Fibroblast of skin of left biceps (primary cell): ENCODE results near the gene TMEM266.
"Not testable (repeated sequence)": the region's sequence is repeated elsewhere in the genome, so short reads cannot be mapped to it uniquely, and the experiment has no call there.

ENCODE experiments used
- DNase-seq, 2 experiments: peaks; one replicate each; pipeline ENCODE4 v3.0.0-alpha.2; 2013; ENCODE audit warnings: low read depth in 2 of 2

Gene TMEM266, protein sequence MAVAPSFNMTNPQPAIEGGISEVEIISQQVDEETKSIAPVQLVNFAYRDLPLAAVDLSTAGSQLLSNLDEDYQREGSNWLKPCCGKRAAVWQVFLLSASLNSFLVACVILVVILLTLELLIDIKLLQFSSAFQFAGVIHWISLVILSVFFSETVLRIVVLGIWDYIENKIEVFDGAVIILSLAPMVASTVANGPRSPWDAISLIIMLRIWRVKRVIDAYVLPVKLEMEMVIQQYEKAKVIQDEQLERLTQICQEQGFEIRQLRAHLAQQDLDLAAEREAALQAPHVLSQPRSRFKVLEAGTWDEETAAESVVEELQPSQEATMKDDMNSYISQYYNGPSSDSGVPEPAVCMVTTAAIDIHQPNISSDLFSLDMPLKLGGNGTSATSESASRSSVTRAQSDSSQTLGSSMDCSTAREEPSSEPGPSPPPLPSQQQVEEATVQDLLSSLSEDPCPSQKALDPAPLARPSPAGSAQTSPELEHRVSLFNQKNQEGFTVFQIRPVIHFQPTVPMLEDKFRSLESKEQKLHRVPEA

DNA sequence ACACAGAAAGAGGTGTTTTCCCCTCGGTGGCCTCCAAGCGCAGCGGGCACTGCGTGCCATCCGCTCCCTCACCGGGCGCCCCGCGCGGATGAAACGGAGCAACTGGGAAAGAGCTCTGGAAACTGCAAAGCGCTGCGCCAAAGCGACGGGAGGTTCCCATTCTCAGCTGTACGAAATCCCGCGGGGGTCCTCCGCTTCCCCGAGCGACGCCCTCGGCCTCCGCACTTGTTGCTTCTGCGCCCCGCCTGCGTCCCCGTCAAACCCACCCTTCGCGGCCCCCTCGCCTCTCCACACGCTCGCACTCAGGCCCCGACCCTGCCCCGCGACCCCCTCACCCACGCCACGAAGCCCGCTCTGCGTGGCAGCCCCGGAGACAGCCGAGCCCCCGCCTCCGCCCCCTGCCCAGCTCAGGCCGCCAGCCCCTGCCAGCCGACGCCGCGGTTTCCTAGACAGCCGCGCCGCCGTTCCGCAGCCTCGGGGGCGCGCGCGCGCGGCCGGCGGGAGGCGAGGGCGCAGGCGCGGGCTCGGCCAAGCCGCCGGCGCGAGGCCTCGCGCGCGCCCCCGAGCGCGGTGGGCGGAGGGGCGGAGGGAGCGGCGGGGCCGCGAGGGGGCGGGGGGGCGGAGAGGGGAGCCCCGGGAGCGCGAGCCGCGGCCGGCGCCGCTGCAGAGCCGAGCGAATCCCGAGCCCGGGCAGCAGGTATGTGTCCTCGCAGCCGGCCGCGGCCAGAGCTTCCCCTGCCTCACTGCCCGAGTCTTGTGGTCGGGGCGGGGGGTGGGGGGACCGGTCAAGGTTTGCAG lies at the start of gene TMEM266:
Gene TMEM266, plus strand, starts transcription at position 666 of the 798 bp plus-strand sequence. CDS start 74,279 bp downstream, outside the sequence.
- no peak for DNase-seq

GRCh38 chr15:76010613-76011012 lies 49.2 kb upstream of the TMEM266 start:
- no peak for DNase-seq

- no peak for DNase-seq
Observed at GRCh38 chr15:76011627-76012551, 47.9 kb upstream of the TMEM266 start, which contains the start of gene NRG4. Gene NRG4, minus strand, starts transcription at chr15:76012424. Its CDS starts 1,194 bp downstream, at chr15:76011230.

- not testable (repeated sequence) for DNase-seq
Observed at GRCh38 chr15:76013470-76013869, 46.3 kb upstream of the TMEM266 start.

- DNase-seq, result no peak
Observed at GRCh38 chr15:76024021-76024768, 35.6 kb upstream of the TMEM266 start.

GRCh38 chr15:76032046-76032445 lies 27.7 kb upstream of the TMEM266 start:
- DNase-seq, result no peak

DNA sequence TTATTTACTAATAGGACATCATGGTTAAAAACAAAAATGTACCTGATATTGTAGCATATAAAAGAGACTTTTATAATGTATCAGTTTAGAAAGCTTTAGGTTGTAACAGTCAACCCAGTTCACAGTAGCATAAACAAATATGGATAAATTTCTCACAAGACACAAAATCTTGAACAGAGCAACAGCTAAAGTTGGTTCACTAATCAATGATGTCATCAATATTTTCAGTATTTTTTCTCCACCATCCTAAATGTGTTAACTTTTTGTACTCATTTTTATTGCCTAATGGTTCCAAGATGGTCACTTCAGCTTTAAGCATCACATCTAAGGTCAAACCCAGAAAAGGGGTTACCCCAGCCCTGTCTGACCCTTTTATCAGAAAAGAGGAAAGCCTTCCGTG lies 26.3 kb upstream of the TMEM266 start:
- DNase-seq, result no peak

DNA sequence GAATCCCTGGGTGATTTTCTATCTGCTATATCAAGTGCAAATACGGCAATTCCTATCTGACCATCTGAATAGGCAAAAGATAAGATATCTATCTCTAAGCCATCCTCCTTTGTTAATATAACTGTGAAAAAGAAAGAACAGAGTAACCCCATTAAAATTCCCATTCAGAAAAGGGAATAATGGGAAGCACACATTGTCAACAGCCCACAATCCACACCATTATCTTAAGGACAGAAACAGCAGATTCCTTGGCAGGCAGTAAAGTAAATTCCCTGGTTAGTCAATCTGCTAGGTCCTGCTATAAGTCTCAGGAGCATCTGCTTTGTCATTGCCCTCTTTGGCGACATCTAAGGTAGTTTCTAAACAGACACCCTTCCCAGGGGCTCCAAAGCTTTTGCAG lies 25.7 kb upstream of the TMEM266 start:
- no peak for DNase-seq

DNA sequence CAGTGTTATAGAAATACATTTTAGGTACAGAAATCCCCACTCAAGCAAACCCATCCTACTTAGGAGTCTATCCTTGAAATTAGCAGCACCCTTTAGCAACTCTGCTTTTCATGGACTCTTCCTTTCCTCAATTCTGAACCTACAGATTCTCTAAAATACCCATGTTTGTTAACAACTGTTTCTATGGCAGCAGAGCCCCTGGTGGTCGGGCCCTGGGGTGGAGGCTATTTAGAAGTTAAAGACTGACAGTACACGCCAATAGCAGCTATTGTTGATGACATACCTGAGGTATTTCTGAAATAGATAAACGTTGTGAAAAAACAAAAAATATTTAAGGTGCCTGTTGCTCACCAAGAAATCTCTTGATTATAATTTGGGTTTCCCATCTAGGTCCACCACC lies 24.2 kb upstream of the TMEM266 start:
- no peak for DNase-seq

GRCh38 chr15:76038512-76038911 lies 21.3 kb upstream of the TMEM266 start:
- no peak for DNase-seq

DNA sequence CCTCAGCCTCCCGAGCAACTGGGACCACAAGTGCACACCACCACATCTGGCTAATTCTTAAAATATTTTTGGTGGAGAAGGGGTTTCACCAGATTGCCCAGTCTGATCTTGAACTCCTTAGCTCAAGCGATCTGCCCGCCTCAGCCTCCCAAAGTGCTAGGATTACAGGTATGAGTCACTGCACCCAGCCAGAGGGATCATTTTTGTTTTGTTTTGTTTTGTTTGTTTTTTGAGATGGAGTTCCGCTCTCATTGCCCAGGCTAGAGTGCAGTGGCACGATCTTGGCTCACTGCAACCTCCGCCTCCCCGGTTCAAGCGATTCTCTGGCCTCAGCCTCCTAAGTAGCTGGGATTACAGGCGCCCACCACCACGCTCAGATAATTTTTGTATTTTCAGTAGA lies 5.6 kb upstream of the TMEM266 start:
- not testable (repeated sequence) for DNase-seq

DNA sequence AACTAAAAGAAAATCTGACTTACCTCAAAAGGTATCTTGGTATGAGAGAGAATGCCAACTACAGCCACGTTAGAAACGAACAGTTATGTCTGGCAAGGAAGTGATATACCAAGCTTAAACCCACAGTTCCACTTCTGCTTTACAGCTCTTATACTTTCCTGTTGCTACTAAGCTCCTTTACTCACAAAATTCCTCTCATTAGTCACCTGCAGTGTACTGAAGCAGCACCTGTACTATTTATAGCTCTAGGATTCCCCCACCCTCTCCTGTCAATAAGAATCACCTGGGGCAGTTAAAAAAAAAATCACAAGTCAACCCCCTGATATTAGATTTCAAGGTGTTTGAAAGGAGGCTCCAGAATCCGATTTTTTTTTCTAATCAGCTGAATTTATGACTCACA lies 2.9 kb upstream of the TMEM266 start:
- no peak for DNase-seq

- no peak for DNase-seq
Observed at GRCh38 chr15:76057332-76058000, 2.3 kb upstream of the TMEM266 start.

DNA sequence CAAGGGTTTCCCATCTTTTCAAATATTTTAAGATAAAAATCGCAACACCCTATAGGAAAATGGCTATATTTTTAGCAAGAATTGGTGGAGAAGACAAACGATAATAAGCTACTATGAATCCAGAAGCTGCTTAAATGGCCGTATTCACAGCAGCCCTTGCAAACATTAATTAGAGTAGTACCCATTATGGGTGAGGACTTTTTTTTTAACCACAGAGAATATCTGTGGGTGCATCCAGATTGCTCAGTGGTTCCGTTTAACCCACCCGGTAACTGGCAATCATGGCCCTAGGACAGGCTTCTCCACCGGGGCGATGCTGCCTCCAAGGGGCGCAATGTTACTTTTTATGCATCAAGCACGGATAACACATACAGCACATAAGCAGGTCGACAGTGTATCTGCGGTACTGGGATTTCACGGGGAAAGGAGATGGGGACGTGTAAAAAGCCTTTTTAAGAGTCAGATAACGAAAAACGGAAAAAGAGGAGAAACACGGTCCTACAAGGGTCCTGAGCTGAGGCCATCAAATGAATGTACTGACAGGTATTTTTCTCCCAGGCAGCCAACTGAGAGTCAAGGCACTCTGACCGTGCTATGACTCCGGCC lies 968 bp upstream of the TMEM266 start:
- DNase-seq, result no peak

- DNase-seq, result no peak
Observed at GRCh38 chr15:76060118-76060989, 569 bp downstream of the TMEM266 start.

- DNase-seq, result no peak
Observed at GRCh38 chr15:76061700-76062099, 1.9 kb downstream of the TMEM266 start.

DNA sequence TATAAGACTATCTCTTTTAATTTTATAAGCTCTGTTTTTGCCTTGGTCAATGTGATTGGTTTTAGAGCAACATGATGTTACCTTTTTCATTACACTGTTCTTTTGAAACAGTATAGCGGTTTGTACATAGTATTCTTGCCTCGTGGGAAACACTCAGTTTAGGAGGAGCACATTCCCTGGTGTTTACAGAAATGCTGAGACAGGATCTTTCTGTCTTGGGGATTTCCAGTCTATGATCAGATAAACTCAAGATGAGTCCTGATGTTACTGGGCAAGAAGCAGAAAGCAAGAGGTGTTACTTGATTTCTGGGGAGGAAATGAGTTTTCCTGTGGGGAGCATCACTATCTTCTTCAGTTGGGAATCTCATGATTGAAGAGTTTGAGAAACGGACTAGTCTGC lies 2.5 kb downstream of the TMEM266 start:
- no peak for DNase-seq

GRCh38 chr15:76064375-76064774 lies 4.6 kb downstream of the TMEM266 start:
- no peak for DNase-seq

DNA sequence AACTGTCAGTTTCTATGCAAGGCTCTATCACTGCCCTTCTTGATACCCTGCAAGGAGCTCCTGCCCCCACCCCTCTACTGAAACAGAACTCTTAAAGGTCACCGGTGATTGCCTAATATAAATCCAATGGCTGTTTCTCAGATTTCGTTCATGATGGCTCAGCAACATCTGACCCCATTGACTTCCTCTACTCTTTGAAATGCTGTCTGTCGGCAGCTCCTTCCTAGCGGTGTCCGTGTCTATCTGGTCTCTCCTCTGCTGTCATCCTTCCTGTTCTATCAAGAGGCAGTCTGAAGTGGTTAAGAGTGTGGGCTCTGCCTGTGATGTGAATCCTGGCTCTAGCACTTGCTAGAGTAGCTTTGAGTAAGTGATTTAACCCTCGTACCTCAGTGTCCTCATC lies 5.5 kb downstream of the TMEM266 start:
- no peak for DNase-seq
